HG02884 (cell line): ENCODE results near the gene NAV2.

ENCODE experiments used
- ATAC-seq: cut with Tn5 transposase; IDR thresholded peaks from one replicate; pipeline ENCODE4 v1.9.1; 2021; ENCODE audit warnings: mild to moderate bottlenecking, moderate library complexity; ENCODE audit not compliant: unreplicated experiment

The NAV2 gene

DNA sequence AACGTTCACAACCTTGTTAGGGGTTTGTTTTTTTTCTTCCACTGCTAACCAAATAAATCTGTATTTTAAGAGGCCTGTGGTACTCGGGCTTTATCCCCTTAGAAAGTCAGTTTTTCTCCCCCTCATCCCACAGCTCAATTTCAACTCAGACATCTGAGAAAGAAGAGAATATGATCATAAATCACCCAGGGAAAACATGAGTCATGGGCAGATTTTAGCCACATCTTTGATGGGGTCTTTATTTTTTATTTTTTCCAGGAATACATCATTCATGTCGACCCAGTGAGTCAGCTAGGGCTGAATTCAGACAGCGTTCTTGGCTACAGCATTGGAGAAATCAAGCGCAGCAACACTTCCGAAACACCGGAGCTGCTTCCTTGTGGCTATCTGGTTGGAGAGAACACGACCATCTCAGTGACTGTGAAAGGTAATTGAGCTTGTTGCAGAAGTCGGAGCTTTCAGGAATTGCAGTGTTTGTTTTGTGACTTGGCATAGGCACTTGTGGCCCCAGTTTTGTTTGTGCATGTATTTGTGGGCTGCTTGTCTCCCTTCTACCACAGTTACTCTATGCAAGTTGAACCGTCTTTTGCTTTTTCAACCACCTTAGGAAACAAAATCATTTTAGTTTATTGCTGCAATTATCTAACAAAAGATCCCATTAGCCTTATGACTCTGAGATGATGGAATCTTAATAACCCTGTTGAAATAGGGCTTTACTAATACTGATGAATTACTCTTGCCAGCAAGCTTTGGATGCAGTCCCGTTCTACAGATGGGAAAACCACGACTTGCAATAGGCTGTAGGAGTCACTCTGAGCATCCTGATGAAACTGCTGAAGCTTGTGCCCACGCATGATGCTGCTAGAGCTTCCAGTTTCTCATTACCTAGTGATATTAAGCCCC, 384.9 kb downstream of the NAV2 start:
- no peak for ATAC-seq

GRCh38 chr11:20099527-20099926, 386.9 kb downstream of the NAV2 start:
- peak; percentile 69 for ATAC-seq

GRCh38 chr11:20102397-20102796, 389.8 kb downstream of the NAV2 start:
- ATAC-seq = no peak

DNA sequence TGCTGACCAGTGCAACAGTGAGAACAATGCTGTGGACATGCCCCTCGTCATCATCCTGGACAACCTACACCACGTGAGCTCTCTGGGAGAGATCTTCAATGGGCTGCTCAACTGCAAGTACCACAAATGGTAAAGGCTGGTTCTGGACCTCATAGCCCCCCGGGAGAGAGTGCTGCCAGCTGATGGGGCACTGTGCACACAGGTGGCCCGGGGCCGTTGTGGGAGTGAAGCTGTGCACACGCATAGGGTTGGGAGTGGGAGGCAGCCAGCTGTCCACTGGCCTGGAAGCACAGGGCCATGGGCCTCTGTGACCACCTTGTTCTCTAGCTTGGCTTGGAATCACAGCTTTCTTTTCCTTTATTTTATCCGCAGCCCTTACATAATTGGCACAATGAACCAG, 390.6 kb downstream of the NAV2 start:
- no peak for ATAC-seq

DNA sequence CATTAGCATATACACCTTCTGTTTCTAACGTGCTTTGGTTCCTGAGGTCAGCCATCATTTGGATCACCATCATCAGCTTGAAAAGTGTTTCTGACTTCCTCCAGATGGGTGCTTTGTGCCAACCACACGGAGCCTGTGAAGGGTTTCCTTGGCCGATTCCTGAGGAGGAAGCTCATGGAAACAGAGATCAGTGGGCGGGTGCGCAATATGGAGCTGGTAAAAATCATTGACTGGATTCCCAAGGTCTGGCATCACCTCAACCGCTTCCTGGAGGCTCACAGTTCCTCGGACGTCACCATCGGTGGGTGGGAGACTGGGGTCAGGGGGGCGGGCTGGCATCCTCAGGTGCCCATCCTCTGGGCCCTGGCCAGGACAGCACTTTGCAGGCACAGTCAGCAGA, 392.8 kb downstream of the NAV2 start:
- no peak for ATAC-seq

DNA sequence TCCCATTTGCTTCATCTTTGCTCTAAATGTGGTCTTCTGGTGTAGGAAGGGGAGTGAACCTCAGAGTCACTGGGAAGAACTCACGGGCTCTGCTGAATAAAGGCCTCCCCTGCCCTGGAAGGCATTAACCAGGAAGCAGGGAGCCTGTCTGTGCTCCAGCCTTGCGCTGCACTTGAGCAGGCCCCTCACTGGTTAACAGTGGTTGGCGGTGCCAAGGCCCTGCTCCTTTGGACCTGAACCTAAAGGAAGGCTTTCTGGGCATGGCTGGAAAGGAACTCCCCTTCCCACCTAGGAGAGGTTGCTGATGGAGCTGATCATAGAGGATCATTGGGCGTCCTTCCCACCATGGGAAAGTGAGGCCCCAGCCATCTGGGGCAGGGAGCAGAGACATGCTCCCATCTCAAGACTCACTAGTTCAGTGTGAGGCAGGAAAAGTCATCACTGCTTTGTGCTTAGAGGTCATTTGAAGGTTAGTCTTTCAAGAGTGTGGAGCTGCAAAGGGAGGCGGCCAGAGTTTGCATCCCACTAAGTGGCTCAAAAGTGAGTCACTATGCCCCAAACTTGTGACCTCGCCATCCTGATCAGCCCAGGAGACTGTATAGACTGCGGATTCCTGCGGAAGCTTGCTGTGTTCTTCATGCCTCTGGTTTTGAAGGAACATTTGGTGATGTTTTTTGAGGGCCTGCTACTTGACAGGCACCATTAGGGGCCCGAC, 397.3 kb downstream of the NAV2 start:
- ATAC-seq = no peak

- ATAC-seq = peak; percentile 82
These were observed 398.5 kb downstream of the NAV2 start for GRCh38 chr11:20110908-20111669.

GRCh38 chr11:20111871-20112270, 399.2 kb downstream of the NAV2 start:
- ATAC-seq = no peak

DNA sequence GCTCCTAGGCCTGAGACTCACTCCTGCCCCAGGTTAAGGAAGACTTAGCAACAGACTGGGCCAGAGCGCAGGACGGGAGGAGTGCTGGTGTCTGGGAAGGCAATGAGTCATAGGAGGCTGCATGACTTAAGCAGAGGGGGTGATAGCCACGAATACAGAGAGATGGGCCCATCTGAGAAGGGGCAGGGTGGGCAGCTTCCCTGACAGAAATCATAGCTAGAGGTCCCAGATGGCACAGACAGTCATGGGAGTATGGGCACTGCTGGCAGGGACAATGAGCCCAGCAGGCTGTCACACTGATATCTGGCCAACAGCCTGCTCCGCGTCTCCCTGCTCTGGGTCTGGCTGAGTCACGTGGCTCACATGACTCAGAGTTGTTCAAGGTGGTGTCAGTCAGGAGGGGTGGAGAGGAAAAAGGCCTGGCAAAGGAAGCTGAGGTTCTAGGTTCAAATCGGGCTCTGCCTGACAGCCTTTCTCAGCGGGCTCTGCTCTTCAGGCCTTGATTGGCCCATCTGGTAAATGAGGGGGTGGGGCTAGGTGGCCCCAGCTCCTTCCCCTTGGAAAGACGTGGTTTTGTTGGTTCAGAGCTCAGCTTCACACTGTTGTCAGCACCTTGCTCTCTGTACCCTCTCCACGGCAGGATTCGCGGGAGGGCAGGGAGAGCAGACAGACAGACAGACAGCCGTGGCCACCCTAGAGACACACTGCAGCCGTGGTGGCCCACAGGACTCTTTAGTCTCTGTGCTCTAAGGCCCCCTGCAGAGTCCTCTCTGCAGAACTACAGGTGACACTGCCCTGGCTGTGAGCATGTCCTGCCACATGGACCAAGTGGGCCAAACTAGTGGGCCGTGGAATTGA, 399.9 kb downstream of the NAV2 start:
- ATAC-seq = no peak

DNA sequence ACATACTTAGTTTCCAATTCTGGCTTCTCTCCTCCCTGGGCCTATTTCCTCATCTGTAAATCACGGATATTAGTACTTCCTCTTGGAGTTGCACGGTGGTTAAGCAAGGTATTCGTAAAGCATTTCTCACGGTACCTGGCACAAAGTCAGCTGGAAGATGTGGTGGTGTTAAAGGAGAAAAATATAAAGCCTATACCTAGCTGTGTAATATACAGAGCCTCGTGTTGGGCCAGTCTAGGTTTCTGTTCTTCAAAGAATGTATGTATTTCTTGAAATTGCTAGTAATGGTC, 400.5 kb downstream of the NAV2 start:
- no peak for ATAC-seq

GRCh38 chr11:20114588-20114987, 402.0 kb downstream of the NAV2 start:
- no peak for ATAC-seq

- no peak for ATAC-seq
These were observed 404.2 kb downstream of the NAV2 start for GRCh38 chr11:20116825-20117224.

- ATAC-seq = no peak
These were observed 404.7 kb downstream of the NAV2 start for GRCh38 chr11:20117291-20117690.

- ATAC-seq = no peak
These were observed 405.6 kb downstream of the NAV2 start for GRCh38 chr11:20118209-20118608.

GRCh38 chr11:20119315-20119714, 406.7 kb downstream of the NAV2 start:
- ATAC-seq = no peak

DNA sequence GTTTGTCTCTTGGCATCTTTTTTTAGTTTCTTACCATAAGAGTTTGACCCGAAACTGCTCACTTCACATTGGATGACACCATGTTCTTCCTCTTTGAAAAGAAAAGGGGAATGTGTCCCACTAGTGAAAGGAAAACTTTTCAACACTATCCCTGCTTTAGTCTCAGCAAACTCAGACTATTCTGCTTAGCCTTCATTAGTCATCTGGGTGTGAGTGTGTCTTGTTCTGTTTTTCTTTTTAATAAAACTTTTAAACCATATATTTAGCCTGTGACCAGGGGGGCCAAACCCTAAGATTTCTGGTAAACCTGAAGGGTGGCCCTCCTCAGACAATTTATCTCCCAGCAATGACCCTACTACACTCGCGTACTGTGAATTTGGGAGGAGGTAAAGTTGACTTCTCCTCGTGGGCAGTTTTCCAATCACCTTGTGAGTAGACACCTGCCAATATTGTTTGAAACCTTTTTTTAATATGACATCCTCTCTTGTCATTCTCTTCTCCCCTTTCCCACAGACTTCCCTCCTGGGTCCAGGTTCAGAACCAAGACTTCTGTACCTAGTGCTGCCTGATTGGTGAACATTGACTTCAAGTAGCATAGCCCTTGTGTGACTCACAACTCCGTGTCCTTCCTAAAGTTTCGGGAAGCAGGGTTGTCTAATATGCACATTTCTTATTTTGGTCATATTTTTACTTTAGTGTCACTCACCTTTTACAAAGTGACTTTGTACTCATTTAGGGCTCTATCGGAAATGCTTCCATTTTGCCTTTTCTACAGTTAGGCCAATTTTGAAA, 407.7 kb downstream of the NAV2 start:
- no peak for ATAC-seq

GRCh38 chr11:20122131-20122530, 409.5 kb downstream of the NAV2 start:
- no peak for ATAC-seq

DNA sequence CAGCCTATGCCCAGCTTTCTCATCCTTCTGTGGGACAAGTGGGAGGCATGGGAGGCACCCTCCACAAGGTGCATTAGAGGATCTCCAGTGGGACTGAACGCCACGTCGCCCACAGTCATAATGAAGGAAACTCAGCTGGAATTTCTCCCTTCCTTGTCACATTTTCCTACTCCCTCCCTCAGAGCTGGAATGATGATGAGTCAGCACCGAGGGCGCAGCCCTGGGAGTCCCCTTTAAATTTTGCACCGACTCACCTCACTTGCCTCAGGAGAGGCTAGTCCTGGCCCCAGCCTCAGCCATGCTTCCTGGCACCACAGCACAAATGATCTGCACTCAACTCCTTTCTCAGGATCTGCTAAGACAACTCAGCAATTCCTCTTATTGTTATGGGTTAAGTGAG, 413.3 kb downstream of the NAV2 start:
- ATAC-seq = no peak

DNA sequence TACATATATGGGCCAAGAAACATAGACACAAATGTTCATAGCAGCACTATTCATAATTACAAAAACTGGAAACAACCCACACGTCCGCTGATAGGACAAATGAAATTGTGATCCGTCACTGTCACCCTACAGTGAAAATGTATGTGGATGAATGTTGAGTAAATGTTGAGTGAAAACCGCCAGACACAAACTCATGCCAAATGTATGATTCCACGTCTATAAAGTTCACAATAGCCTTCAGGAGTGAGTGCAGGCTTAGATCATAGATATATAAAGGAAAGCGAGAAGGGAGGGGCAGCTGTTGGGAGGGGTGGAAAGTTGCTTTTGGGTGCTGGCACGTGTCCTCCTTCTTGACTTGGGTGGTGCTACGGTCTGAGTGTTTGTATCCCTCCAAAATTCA, 414.1 kb downstream of the NAV2 start:
- ATAC-seq = no peak
